SH-SY5Y (cell line): ENCODE measurements around the gene ECHS1.

ENCODE experiments used
- GATA2 ChIP-seq: IDR thresholded peaks from 2 replicates; pipeline ENCODE4 v1.6.1; 2011; ENCODE audit warnings: mild to moderate bottlenecking, low read depth, low read length
- GATA3 ChIP-seq: IDR thresholded peaks from 2 replicates; pipeline ENCODE4 v1.6.1; 2011; ENCODE audit warnings: low read depth, mild to moderate bottlenecking, low read length, moderate library complexity

The ECHS1 gene

GRCh38 chr10:133388973-133389818, 16.0 kb upstream of the ECHS1 start:
- no peak for TF ChIP-seq GATA3
- no peak for TF ChIP-seq GATA2

- TF ChIP-seq GATA3 (no peak), GATA2 (no peak)
Observed at GRCh38 chr10:133388236-133388972, 15.2 kb upstream of the ECHS1 start.

- no peak for TF ChIP-seq GATA3
- no peak for TF ChIP-seq GATA2
Observed at GRCh38 chr10:133385214-133385613, 12.1 kb upstream of the ECHS1 start.

- no peak for TF ChIP-seq GATA2
- TF ChIP-seq GATA3, result no peak
Observed at GRCh38 chr10:133384071-133384470, 10.9 kb upstream of the ECHS1 start.

GRCh38 chr10:133383551-133383950, 10.4 kb upstream of the ECHS1 start:
- TF ChIP-seq GATA2 (no peak), GATA3 (no peak)

- TF ChIP-seq GATA3 (no peak), GATA2 (no peak)
Observed at GRCh38 chr10:133381036-133381435, 7.9 kb upstream of the ECHS1 start.

- TF ChIP-seq GATA2, result no peak
- TF ChIP-seq GATA3, result no peak
Observed at GRCh38 chr10:133379801-133380666, 6.9 kb upstream of the ECHS1 start.

GRCh38 chr10:133379152-133379800, 6.1 kb upstream of the ECHS1 start, which contains the start of gene PAOX:
TSS of gene PAOX (plus strand) at chr10:133379262. CDS start at chr10:133379317, 55 bp downstream.
- no peak for TF ChIP-seq GATA2
- TF ChIP-seq GATA3, result no peak

- TF ChIP-seq GATA3 (no peak), GATA2 (no peak)
Observed at GRCh38 chr10:133378251-133379096, 5.3 kb upstream of the ECHS1 start.

GRCh38 chr10:133377818-133378250, 4.7 kb upstream of the ECHS1 start:
- TF ChIP-seq GATA2 (no peak), GATA3 (no peak)

- TF ChIP-seq GATA3 (no peak), GATA2 (no peak)
Observed at GRCh38 chr10:133377025-133377817, 4.1 kb upstream of the ECHS1 start.

- no peak for TF ChIP-seq GATA2
- TF ChIP-seq GATA3, result no peak
Observed at GRCh38 chr10:133375357-133376115, 2.4 kb upstream of the ECHS1 start.
